Measurements from ENCODE around the gene KDM5B.

Gene KDM5B

DNA sequence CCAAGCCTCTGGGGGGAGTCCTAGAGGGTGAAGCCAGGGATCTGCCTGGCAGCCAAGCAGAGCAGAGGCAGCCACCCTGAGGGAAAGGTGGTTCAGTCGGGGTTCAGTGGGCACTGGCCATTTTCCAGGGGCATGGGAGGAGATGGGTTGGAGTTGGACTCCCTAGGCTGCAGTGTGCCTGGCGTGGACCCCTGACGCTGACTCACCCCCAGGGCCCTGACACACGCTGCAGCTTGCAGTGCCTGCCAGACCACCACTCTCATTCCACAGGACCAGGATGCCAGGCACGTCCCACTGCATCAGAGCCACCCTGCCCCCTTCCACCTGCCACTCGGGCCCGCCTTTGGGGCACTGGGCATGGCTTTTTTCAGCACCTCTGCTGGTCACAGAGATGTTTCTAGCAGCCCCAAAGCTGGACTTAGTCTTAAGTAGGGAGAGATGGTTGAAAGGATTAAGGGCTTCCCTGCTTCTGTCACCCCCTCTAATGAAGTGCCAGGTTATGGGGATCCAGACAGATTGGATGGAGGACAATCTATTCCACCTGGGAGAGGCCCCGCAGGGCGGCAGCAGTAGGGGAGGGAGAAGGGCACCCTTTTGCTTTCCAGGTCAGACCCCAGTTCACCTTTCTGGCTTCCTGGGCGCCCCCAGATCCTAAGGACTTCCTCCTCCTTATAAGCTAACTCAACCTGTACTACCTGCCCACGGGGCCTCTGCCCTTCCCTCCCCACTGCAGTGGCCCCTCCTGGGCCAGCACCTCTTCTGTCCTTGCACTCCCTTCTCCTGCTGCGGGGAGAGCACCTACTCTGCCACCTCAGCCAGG lies 99.6 kb downstream of the KDM5B start:
- H3K4me2 ChIP-seq (ENCODE audit: low read length) = no peak overlapping the region
- peaks cover 95% of the 10 kb centered on the region for H3K27me3 ChIP-seq (ENCODE audit: control insufficient read depth, insufficient read depth, low read length)
- no peaks in the 10 kb centered on the region for H3K9me3 ChIP-seq (replicated peaks; ENCODE audit: low read length)
- peaks cover 5% of the 10 kb centered on the region for H3K4me1 ChIP-seq (ENCODE audit: control insufficient read depth, insufficient read depth, low read length)
- no peak overlapping the region for H3K9ac ChIP-seq (ENCODE audit: low read depth, low read length)
- no peaks in the 10 kb centered on the region for H3K36me3 ChIP-seq (ENCODE audit: insufficient read depth, low read length)
- no peak overlapping the region for H3K4me3 ChIP-seq (ENCODE audit: low read length)

GRCh38 chr1:202706851-202707250 lies 101.4 kb downstream of the KDM5B start:
- H3K9me3 ChIP-seq (replicated peaks; ENCODE audit: low read length) = no peaks in the 10 kb centered on the region
- H3K9ac ChIP-seq (ENCODE audit: low read depth, low read length) = no peak overlapping the region
- H3K27me3 ChIP-seq (ENCODE audit: control insufficient read depth, insufficient read depth, low read length) = peaks cover 98% of the 10 kb centered on the region
- no peak overlapping the region for H3K4me2 ChIP-seq (ENCODE audit: low read length)
- peaks cover 5% of the 10 kb centered on the region for H3K4me1 ChIP-seq (ENCODE audit: control insufficient read depth, insufficient read depth, low read length)
- H3K4me3 ChIP-seq (ENCODE audit: low read length) = no peak overlapping the region
- no peaks in the 10 kb centered on the region for H3K36me3 ChIP-seq (ENCODE audit: insufficient read depth, low read length)

DNA sequence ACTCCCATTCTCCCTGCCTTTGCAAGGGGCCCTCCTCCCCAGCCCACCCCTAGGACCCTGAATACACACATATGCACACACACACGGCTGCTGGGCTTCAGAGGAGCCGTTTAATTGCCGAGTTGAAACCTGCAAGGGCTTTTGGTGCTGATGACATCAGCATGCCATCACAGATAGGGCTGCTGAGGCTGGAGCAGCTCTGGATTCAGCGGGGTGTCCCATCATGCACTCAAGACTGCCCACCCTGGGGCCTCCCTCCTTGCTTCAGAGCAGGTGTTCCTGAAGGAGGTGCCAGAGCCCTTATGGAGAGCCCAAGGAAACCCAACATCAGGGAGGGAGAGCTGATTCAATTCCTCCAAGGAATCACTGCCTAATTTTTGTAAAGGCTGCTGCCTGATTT lies 103.6 kb downstream of the KDM5B start:
- Histone ChIP-seq H3K4me1 (ENCODE audit: control insufficient read depth, insufficient read depth, low read length) (no peaks in the 10 kb centered on the region), H3K9ac (ENCODE audit: low read depth, low read length) (no peak overlapping the region), H3K4me2 (ENCODE audit: low read length) (no peak overlapping the region), H3K36me3 (ENCODE audit: insufficient read depth, low read length) (no peaks in the 10 kb centered on the region), H3K27me3 (ENCODE audit: control insufficient read depth, insufficient read depth, low read length) (peaks cover 97% of the 10 kb centered on the region), H3K4me3 (ENCODE audit: low read length) (no peak overlapping the region), H3K9me3 (replicated peaks; ENCODE audit: low read length) (no peaks in the 10 kb centered on the region)

DNA sequence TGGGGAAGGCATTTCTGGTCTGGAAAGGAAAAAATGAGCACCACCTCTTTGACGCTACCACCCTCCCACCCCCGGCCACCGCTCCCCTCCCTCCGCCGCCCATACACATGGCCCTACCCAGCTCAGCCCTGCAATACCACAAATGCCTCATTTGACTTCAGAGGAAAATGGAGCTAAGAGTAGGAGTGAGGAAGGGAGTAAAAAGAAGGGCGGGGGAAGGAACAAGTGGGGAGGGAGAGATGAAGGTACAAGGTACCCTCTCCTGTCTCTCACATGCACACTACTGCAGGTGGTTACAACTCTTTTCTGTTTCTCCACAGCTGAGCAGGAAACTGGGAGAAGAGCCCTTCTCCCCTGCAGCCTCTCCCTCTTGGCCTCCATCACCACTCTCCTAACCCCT lies 105.0 kb downstream of the KDM5B start:
- no peaks in the 10 kb centered on the region for H3K4me1 ChIP-seq (ENCODE audit: control insufficient read depth, insufficient read depth, low read length)
- H3K27me3 ChIP-seq (ENCODE audit: control insufficient read depth, insufficient read depth, low read length) = peaks cover 94% of the 10 kb centered on the region
- no peaks in the 10 kb centered on the region for H3K36me3 ChIP-seq (ENCODE audit: insufficient read depth, low read length)

GRCh38 chr1:202702088-202702487 lies 106.1 kb downstream of the KDM5B start:
- Histone ChIP-seq H3K36me3 (ENCODE audit: insufficient read depth, low read length) (no peaks in the 10 kb centered on the region), H3K4me1 (ENCODE audit: control insufficient read depth, insufficient read depth, low read length) (no peaks in the 10 kb centered on the region), H3K9me3 (replicated peaks; ENCODE audit: low read length) (no peaks in the 10 kb centered on the region), H3K4me3 (ENCODE audit: low read length) (no peak overlapping the region), H3K4me2 (ENCODE audit: low read length) (no peak overlapping the region), H3K27me3 (ENCODE audit: control insufficient read depth, insufficient read depth, low read length) (peaks cover 94% of the 10 kb centered on the region), H3K9ac (ENCODE audit: low read depth, low read length) (no peak overlapping the region)

More for the DNA sequence above, 105.0 kb downstream of the KDM5B start:
- no peak overlapping the region for H3K9ac ChIP-seq (ENCODE audit: low read depth, low read length)
- H3K4me2 ChIP-seq (ENCODE audit: low read length) = no peak overlapping the region
- H3K9me3 ChIP-seq (replicated peaks; ENCODE audit: low read length) = no peaks in the 10 kb centered on the region
- no peak overlapping the region for H3K4me3 ChIP-seq (ENCODE audit: low read length)

- no peaks in the 10 kb centered on the region for H3K4me1 ChIP-seq (ENCODE audit: control insufficient read depth, insufficient read depth, low read length)
- no peak overlapping the region for H3K4me2 ChIP-seq (ENCODE audit: low read length)
- H3K27me3 ChIP-seq (ENCODE audit: control insufficient read depth, insufficient read depth, low read length) = peaks cover 94% of the 10 kb centered on the region
- H3K36me3 ChIP-seq (ENCODE audit: insufficient read depth, low read length) = no peaks in the 10 kb centered on the region
- no peak overlapping the region for H3K9ac ChIP-seq (ENCODE audit: low read depth, low read length)
- H3K4me3 ChIP-seq (ENCODE audit: low read length) = no peak overlapping the region
- no peaks in the 10 kb centered on the region for H3K9me3 ChIP-seq (replicated peaks; ENCODE audit: low read length)
Measured at GRCh38 chr1:202701200-202701599, 107.0 kb downstream of the KDM5B start.

DNA sequence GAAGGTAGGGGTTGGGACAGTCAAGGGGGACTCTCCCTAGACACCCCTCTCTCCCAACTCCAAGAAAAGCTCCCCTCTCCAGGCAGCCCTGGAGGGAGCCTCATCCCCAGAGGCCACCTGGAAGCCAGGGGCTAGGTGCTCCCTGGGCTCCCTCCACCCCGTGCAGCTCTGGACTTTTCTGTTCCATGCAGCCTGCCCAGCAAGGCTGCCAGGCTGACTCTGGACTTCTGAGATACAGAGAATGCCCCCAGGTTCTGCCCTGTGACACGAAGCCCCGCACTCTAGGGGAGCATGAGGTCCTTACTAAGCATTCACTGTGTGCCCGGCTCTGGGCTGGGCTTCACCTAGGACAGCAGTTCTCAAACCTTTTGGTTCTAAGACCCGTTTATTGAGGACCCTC lies 108.2 kb downstream of the KDM5B start:
- Histone ChIP-seq H3K9ac (ENCODE audit: low read depth, low read length) (no peak overlapping the region), H3K36me3 (ENCODE audit: insufficient read depth, low read length) (no peaks in the 10 kb centered on the region), H3K9me3 (replicated peaks; ENCODE audit: low read length) (no peaks in the 10 kb centered on the region), H3K27me3 (ENCODE audit: control insufficient read depth, insufficient read depth, low read length) (peaks cover 93% of the 10 kb centered on the region), H3K4me2 (ENCODE audit: low read length) (no peak overlapping the region), H3K4me1 (ENCODE audit: control insufficient read depth, insufficient read depth, low read length) (no peaks in the 10 kb centered on the region), H3K4me3 (ENCODE audit: low read length) (no peak overlapping the region)

DNA sequence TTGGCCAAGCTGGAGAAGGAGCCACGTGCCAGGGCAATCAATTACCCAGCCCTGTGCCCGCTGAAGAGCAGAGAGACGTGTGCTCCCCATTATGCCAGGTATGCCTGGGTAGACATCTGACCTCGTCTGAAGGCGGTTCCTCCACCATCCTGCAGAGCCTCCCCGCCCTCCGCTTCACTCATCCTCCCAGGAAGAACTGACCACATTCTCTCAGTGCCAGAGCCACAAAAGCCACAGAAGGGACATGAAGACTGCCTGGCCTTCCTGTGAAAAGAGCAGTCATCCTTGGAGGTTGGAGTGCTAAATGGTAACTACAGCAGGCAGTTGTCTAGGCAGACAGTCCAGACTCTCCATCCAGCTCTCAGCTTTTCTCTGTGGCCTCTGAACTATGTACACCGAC lies 109.9 kb downstream of the KDM5B start:
- Histone ChIP-seq H3K9me3 (replicated peaks; ENCODE audit: low read length) (no peaks in the 10 kb centered on the region), H3K4me3 (ENCODE audit: low read length) (no peak overlapping the region), H3K27me3 (ENCODE audit: control insufficient read depth, insufficient read depth, low read length) (peaks cover 86% of the 10 kb centered on the region), H3K9ac (ENCODE audit: low read depth, low read length) (no peak overlapping the region), H3K4me2 (ENCODE audit: low read length) (no peak overlapping the region), H3K36me3 (ENCODE audit: insufficient read depth, low read length) (no peaks in the 10 kb centered on the region), H3K4me1 (ENCODE audit: control insufficient read depth, insufficient read depth, low read length) (no peaks in the 10 kb centered on the region)

DNA sequence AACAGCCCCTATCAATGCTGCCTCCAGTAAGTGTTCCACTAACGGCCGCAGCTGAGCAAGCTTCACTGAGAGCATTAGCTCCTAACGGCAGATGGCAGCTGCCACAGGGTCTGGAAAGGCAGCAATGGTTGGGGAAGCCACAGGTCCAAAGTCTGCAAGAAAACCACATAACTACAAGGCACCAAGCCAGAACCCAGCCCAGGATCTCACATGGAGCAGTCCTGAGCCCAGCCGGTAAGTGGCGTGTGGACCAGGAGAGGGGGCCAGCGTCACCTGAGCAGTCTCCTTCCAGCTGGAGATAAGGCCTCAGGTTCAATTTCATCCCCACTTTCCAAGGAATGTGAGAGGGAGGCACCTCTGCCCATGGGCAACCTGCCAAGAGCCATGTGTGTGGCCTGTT lies 111.2 kb downstream of the KDM5B start:
- Histone ChIP-seq H3K4me2 (ENCODE audit: low read length) (no peak overlapping the region), H3K9ac (ENCODE audit: low read depth, low read length) (no peak overlapping the region), H3K4me3 (ENCODE audit: low read length) (no peak overlapping the region), H3K27me3 (ENCODE audit: control insufficient read depth, insufficient read depth, low read length) (peaks cover 77% of the 10 kb centered on the region), H3K36me3 (ENCODE audit: insufficient read depth, low read length) (no peaks in the 10 kb centered on the region), H3K9me3 (replicated peaks; ENCODE audit: low read length) (no peaks in the 10 kb centered on the region), H3K4me1 (ENCODE audit: control insufficient read depth, insufficient read depth, low read length) (no peaks in the 10 kb centered on the region)

DNA sequence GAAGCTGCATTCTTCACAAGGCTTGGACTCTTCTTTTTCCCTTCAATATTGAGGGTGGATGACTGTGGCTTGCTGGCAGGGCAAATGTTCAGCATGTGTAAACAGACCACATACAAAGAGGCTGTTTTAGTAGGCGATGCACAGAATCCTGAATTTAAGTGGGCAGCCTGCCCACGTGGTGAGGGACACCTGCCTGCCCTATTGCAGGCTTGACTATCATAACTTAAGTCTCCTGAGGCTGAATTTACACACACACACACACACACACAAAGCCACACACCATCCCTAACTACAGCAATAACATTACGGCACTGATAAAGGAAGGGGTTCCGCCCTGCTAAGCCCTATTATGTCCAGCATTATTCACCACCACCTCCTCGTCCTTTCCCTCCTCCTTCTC lies 113.9 kb downstream of the KDM5B start:
- Histone ChIP-seq H3K9ac (ENCODE audit: low read depth, low read length) (no peak overlapping the region), H3K4me3 (ENCODE audit: low read length) (no peak overlapping the region), H3K4me2 (ENCODE audit: low read length) (no peak overlapping the region), H3K36me3 (ENCODE audit: insufficient read depth, low read length) (no peaks in the 10 kb centered on the region), H3K4me1 (ENCODE audit: control insufficient read depth, insufficient read depth, low read length) (no peaks in the 10 kb centered on the region), H3K9me3 (replicated peaks; ENCODE audit: low read length) (no peaks in the 10 kb centered on the region), H3K27me3 (ENCODE audit: control insufficient read depth, insufficient read depth, low read length) (peaks cover 70% of the 10 kb centered on the region)

GRCh38 chr1:202692959-202693555 lies 115.2 kb downstream of the KDM5B start:
- H3K9me3 ChIP-seq (replicated peaks; ENCODE audit: low read length) = no peaks in the 10 kb centered on the region
- no peak overlapping the region for H3K4me3 ChIP-seq (ENCODE audit: low read length)
- no peaks in the 10 kb centered on the region for H3K4me1 ChIP-seq (ENCODE audit: control insufficient read depth, insufficient read depth, low read length)
- H3K36me3 ChIP-seq (ENCODE audit: insufficient read depth, low read length) = no peaks in the 10 kb centered on the region
- no peak overlapping the region for H3K9ac ChIP-seq (ENCODE audit: low read depth, low read length)
- H3K4me2 ChIP-seq (ENCODE audit: low read length) = no peak overlapping the region
- peaks cover 72% of the 10 kb centered on the region for H3K27me3 ChIP-seq (ENCODE audit: control insufficient read depth, insufficient read depth, low read length)

DNA sequence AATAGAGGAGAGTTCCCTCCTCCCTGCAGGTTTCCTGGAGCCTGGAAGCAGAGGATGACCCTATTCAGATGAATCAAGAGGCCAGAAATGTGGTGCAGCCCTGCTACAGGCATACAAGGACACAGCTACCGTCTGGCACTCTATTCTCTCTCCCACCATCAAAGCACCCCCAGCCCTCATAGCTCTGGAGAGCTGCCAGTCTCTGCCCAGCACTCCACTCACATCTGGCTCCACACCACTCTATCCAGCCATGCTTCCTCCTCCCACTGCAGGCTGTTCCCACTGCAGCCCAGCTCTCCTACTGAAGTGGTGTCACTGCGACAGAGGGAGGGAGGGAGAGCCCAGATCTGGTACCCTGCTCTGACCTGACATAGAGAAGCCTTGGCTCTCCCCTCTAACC lies 116.4 kb downstream of the KDM5B start:
- Histone ChIP-seq H3K27me3 (ENCODE audit: control insufficient read depth, insufficient read depth, low read length) (peaks cover 71% of the 10 kb centered on the region), H3K4me3 (ENCODE audit: low read length) (no peak overlapping the region), H3K9me3 (replicated peaks; ENCODE audit: low read length) (no peaks in the 10 kb centered on the region), H3K36me3 (ENCODE audit: insufficient read depth, low read length) (no peaks in the 10 kb centered on the region), H3K4me2 (ENCODE audit: low read length) (no peak overlapping the region), H3K4me1 (ENCODE audit: control insufficient read depth, insufficient read depth, low read length) (no peaks in the 10 kb centered on the region), H3K9ac (ENCODE audit: low read depth, low read length) (no peak overlapping the region)
